GM18951 (cell line): Measurements from ENCODE around the gene SYNM.

Experiments
- POLR2A ChIP-seq: IDR thresholded peaks from 4 replicates; pipeline ENCODE4 v1.6.1; 2011; ENCODE audit warnings: mild to moderate bottlenecking; ENCODE audit not compliant: insufficient read length, insufficient read depth; ENCODE audit errors: extremely low read depth
- in situ Hi-C: fragments of 300-500 bp; cut with MboI; formaldehyde crosslinking; loops from one replicate; pipeline ENCODE4 v1.12.0; 2022; ENCODE audit warnings: low sequenced_read_pairs, mixed read lengths, inconsistent platforms; ENCODE audit not compliant: unreplicated experiment

SYNM gene

DNA sequence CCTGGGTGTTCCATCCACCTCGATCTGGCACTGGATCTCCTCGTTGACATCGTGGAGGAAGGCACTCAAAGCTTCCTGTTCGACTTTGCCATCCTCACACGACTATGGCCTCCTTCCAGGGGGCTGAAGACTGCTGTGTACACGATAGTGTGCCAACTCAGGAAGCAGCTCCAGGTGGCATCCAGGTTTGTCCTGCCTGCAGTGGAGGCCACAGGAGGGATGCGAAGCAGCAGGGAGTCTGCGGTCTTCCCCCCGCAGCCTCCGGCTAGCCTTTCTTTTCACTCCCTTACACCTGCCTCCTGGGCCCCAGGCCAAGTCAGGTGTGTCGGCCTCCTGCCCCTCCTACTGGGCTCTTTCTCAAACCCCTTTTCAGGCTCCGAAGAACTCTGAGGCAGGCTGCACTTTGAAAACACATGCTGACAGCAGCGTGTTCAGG is 32.2 kb downstream of the SYNM start:
- in situ Hi-C loops, result no loop called here
- TF ChIP-seq POLR2A, result no peak

DNA sequence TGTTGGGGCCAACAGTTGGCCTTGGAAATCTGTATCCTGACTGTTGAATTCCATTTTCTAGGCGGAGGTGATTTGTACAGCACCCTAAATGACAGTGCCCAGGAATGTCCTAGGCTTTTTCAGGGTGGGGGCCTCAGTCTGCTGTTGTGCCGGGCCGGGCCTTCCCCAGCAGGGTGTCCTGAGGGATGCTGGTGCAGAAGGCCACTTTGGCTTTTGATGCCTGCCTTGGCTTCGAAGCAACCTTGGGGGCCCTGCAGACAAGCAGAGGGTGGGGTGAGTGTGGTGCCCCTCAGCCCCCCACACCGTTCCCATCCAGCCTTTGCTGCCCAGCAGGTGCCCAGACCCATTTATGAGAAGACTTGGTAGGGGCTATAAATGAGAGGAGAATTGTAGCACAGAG is 33.0 kb downstream of the SYNM start:
- no peak for TF ChIP-seq POLR2A
- in situ Hi-C loops, result no loop called here

DNA sequence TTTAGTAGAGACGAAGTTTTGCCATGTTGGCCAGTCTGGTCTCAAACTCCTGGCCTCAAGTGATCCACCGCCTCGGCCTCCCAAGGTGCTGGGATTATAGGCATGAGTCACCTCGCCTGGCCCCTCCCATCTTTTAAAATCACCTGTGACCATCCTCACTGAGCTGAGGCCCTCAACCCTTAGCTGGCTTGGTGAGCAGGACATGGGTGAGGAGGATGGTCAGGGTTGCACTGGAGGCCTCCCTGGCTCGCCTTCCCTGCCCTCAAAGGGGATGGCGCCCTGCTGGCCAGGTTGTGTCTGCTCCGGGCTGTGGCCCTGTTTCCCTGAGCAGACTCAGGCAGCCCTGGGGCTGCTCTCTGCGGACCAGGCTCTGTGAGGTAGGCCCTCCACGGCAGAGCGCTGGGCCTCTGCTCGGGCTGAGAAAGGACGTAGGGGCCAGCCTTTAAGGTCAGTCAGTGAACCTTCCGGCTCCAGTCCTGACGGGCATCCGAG is 33.7 kb downstream of the SYNM start:
- in situ Hi-C loops, result no loop called here
- no peak for TF ChIP-seq POLR2A

DNA sequence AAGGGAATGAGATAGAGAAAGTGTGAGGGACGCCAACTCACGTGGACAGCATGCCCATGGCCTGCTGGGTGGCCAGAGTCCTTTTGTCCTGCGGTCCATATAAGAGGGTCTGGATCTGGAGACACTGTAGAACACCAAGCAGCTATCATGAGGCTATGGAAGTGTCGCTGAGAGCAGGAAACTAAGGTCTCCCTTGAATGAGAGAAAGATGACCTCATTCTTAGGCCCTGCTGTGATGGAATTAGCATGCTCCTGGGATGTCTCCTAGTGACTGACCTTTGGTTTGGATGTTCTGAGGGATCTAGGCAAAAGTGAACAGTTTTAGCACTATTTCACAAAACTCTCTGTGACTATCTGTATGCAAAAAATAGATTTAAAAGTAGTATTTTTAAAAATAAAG is 34.4 kb downstream of the SYNM start:
- no peak for TF ChIP-seq POLR2A

DNA sequence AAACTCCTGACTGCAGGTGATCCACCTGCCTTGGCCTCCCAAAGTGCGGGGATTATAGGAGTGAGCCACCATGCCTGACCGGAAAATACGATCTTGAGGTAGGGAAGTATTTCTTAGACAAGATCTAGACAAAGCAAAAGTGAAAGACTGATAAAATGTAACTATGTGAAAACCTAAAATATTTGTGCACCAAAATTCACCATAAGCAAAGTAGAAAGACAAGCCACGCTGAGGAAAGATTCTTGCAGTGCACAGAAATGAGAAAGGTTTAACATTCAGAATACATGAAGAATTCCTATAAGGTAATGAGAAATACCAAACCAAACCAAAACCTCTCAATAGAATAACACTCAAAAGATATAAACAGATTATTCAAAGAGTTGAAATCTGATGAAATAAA is 35.7 kb downstream of the SYNM start:
- no peak for TF ChIP-seq POLR2A
- in situ Hi-C loops, result no loop called here

More for the DNA sequence above, 34.4 kb downstream of the SYNM start:
- in situ Hi-C loops, result no loop called here

DNA sequence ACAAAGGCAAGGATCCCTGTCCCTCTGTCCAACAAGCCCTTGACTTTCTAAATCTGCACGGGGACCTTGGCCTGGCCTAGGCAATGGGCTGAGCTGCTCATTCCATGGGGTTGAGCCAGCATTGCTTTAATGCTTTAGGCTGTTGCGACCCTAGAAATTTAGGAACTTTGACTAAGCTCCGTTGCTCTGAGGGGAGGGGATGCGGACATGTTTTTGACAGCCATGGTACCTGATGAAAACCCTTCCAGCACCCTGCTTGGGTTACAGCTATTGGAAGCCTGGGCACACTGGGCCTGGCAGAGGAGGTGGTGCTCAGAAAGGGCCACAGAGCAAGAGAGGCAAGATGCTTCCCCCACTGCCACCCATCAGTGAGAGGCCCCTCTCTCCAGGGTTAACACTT is 37.1 kb downstream of the SYNM start:
- TF ChIP-seq POLR2A, result no peak
- in situ Hi-C loops, result no loop called here

DNA sequence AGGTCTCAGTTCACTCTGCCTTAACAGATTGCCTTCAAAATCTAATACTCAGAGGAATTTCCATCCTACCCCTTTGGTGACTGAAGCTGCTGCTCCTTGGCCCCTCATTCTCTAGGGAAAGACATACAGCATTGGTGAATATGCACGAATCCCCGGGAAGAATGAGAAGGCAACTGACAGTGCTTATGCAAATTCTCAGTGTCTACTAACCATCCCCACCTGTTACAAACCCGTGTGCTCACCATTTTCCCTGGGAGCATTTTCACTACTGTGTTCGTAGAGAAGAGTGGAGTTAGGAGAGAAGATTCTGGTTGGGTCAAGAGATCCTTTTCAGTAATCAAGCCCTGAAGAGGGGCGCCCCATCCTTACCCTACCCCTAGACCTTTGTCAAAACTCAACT is 37.7 kb downstream of the SYNM start:
- in situ Hi-C loops, result no loop called here

DNA sequence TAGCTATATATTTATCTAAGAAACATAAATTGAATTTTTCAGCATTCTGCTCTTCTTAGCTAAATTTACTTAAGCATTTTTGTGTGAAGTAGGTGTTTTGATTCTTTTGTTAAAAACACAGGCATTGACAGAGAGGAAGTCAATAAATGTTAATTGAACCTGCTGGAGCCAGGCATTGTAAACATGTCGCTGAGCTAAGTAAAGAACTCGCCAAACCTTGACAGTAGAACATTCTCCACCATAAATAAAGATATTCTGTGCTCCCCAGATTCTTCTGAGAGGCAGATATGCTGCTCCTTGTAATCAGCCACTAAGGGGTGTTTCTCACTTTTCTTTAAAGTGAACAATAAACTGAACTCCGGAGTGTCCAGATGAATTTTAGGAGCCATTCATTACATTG is 38.4 kb downstream of the SYNM start:
- in situ Hi-C loops, result no loop called here
- TF ChIP-seq POLR2A, result no peak

More for the DNA sequence above, 37.7 kb downstream of the SYNM start:
- no peak for TF ChIP-seq POLR2A

DNA sequence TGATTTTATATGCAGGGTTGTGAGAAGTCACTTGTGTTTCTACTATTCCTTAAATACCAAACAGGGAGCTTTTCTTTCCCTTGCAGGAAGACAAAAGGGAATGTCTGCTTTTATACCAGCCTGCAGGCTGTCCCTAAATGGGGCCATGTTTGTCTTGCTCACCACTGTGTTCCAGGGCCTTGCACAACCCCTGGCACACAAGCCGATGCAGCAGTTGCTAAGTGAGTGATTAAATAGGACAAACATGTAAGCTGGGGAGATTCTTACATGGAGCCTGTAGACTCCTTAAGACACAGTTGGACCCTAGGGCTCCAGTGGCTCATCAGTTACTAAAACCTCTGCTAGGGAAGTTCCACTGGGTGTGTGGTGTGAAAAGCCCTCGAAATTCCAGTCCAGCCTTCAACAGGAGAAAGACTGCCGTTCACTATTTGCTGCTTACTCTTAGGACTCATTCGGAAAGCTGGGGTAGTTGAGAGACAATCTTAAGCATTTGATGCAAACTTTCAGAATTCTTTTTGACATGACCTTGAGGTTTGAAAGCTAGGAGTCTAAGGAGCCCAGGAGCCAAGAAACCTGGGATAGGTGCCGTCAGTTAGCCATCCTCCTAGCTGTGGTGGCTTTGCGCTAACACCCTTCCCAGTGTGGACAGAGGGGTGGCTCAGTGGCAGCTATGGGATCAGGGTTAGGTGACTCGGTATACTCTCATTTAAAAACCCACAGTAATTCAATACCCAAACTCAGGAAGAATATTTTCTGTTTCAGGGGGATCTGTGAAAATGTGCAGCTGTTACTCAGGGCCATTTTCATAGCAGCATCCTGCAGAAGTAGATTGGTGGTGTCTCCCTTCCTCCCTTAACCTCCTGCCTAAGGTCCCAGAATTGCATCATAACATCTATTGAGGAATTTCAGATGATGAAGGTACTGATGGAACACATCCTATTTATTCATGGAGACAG is 39.1 kb downstream of the SYNM start:
- in situ Hi-C loops, result no loop called here

DNA sequence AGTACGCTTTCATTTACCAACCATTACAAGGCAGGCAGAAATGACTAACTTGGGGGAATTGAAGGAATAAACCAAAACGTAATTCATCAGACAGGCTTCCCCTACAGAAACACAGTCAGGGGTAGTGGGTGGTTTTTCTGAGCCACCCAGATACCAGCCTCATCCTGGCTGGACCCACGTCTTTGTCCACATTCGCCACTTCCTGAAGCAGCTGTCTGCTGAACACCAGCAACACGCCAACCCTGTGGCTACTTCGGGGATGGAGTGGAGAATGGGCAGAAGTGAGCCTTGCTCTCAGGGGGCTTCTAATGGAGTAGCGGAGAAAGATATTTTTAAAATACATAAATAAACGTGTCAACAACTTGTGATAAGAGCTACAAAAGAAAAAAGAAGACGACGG is 40.1 kb downstream of the SYNM start:
- in situ Hi-C loops, result no loop called here

More for the DNA sequence above, 39.1 kb downstream of the SYNM start:
- TF ChIP-seq POLR2A, result no peak

DNA sequence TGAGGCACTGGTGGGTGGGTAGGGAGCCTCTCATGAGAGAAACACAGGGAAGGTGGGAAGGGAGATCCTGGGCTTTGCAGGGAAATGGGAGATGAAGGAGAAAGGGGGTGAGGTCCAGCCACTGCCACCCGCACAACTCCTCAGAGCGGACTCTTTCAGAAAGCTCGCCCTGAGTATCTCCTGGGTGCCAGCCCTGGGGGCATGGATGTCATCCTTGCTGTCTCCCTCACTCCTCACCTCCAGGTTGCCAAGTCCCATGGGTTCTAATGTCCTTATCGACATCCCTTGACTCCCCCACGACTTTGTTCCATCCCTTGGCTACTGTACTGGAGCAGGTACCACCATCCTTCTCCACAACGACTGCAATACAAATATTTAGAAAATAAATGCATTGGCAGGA is 40.9 kb downstream of the SYNM start:
- in situ Hi-C loops, result no loop called here
- TF ChIP-seq POLR2A, result no peak

More for the DNA sequence above, 40.1 kb downstream of the SYNM start:
- no peak for TF ChIP-seq POLR2A

DNA sequence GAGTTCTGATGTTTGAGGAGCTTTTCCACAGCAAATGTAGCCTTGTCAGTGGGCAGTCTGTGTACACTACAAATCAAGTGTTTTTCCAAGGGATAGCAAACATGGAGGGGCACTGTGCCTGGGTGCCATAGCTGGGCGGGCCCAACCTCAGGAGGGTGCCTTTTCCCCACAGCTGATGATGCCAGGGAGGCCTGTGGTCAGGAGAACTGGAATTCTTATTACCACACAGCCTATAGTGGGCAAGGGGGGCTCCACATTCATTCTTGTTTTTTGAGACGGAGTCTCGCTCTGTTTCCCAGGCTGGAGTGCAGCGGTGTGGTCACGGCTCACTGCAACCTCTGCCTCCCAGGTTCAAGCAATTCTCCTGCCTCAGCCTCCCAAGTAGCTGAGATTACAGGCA is 41.8 kb downstream of the SYNM start:
- in situ Hi-C loops, result no loop called here
- no peak for TF ChIP-seq POLR2A

DNA sequence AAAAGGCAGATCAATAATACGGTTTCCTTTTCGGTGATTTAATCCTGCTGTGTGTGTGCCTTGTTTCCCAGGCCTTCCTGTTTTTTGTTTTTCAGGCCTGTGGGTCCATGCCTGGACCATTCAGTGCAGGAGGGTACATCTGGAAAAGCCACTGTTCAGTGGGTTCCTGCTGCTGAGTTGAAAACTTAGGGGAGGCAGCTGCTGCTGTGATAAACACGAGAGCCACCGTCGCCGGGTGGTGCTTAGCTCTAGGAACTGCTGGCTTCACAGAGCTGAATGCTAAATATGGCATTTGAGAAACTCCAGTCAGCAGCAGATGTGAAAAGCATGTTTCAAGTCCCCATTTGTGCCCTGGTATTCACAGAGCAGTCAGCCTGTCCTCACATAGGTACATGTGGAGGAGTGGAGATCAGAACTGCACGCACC is 44.0 kb downstream of the SYNM start:
- in situ Hi-C loops, result no loop called here

DNA sequence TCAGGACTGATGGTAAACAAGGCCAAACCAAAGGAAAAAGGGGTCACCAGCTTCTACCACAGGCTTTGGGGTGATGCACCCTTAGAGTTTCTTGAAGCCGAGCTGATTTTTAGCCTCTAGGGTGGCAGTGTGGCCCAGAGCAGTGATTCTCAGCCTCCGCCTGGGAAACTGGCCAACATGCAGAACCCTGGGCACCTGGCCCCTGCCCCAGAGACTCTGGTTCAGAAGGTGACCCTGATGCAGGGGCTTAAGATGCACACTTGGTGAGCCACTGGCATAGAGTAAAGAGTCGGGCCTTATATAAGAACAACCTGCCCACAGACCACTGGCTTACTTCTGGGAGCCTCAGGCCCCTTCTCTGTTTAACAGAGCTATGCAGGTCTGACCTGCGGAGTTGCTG is 44.5 kb downstream of the SYNM start:
- in situ Hi-C loops, result no loop called here
- TF ChIP-seq POLR2A, result no peak

More for the DNA sequence above, 44.0 kb downstream of the SYNM start:
- TF ChIP-seq POLR2A, result no peak
